ENCODE results near the gene OPRM1.

OPRM1 gene

DNA sequence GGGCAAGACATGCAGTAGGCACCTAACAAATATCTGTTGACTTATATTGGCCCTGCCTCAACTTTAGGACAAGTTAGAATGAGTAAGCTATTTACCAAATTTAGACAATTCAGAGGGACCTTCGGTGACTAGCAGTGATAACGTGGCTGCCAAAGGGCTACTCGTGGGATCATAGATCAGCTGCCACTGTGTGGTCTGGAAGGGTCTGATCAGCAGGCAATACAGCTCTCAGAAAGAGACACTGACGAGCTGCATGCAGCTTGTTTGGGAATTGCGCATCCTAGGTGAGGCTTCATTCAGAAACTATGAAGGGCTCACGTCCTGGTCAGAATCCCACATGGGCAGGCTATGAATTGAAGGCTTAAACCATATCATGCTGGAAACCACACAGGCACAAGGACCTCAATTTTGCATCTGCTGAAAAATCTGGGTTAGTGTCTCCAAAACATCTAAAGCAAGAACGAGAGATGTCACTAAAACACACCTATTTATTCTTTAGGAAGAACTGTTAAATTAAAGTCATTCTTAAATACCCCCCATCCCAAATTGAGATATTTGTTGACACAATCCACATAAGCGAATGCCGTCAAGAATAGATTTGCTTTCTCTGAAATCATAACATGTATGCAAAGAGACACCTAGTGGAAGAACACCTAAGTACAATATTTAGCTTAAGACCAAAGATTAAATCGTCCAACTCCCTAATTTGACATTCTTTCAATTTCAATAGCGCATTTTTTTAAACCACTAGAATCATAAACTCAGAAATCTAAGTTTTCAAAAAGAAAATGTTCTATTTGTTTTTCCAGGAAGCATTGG lies 238.0 kb downstream of the OPRM1 start:
- peaks cover 26 to 61% (median 37%) of the 10 kb centered on the region in 10 experiments for H3K4me1 ChIP-seq
- TF ChIP-seq Cebpa-rat (IDR thresholded peaks at IDR 0.05) = no peak
- H3K4me3 ChIP-seq = no peak overlapping the region
- H3K9me3 ChIP-seq (replicated peaks in 1 of 11) = peaks cover 0 to 10% (median 0%) of the 10 kb centered on the region in 11 experiments; a peak in 4 of 22 replicates
- no peaks in the 10 kb centered on the region for H3K27me3 ChIP-seq
- H3K36me3 ChIP-seq = peaks cover 0 to 70% (median 10%) of the 10 kb centered on the region in 11 experiments; a peak in 13 of 22 replicates
- H4K20me1 ChIP-seq = peaks cover 0 to 98% (median 27%) of the 10 kb centered on the region in 11 experiments; a peak in 12 of 22 replicates
- H3K9ac ChIP-seq = peak overlapping the region in 9 of 11 experiments; percentile 1 to 45 (median 34); a peak in 10 of 22 replicates
- peak overlapping the region in 10 of 11 experiments; percentile 4 to 60 (median 45); a peak in 18 of 22 replicates for H3K27ac ChIP-seq
- H3K4me2 ChIP-seq = peak overlapping the region; percentile 53 to 85 (median 69)

DNA sequence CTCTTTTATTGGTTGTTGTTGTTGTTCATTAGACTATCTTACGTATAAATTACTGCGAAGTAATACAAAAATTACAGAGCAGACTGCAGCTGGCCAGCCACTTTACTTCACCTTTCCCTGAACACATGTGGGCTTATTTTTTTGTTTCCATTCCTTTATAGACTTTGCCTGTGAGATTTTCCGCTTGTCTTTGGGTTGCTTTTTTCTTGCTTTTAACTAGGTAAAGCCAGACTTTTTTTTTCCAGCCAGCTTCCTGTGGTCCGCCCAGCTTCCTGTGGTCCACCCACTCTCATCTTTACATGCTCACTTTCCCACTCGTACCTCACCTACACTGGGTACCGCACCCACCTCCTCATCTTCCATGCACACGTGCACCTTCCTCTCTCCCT lies 238.6 kb downstream of the OPRM1 start:
- Histone ChIP-seq H3K27me3 (no peaks in the 10 kb centered on the region), H3K4me2 (peak overlapping the region; percentile 53 to 85 (median 69)), H3K36me3 (peaks cover 0 to 74% (median 16%) of the 10 kb centered on the region in 11 experiments; a peak in 13 of 22 replicates), H3K9ac (peak overlapping the region in 8 of 11 experiments; percentile 7 to 45 (median 32); a peak in 10 of 22 replicates), H3K4me3 (0 out of 20 replicates have a peak overlapping the region, but pooled peaks of 1 of the 10 experiments have one; percentile 23), H3K9me3 (replicated peaks in 1 of 11) (peaks cover 0 to 16% (median 5%) of the 10 kb centered on the region in 11 experiments; a peak in 4 of 22 replicates), H3K4me1 (peaks cover 26 to 61% (median 37%) of the 10 kb centered on the region in 10 experiments), H4K20me1 (peaks cover 0 to 99% (median 27%) of the 10 kb centered on the region in 11 experiments; a peak in 12 of 22 replicates), H3K27ac (peak overlapping the region in 8 of 11 experiments; percentile 7 to 60 (median 24); a peak in 11 of 22 replicates)
- TF ChIP-seq Cebpa-rat (IDR thresholded peaks at IDR 0.05) = no peak

DNA sequence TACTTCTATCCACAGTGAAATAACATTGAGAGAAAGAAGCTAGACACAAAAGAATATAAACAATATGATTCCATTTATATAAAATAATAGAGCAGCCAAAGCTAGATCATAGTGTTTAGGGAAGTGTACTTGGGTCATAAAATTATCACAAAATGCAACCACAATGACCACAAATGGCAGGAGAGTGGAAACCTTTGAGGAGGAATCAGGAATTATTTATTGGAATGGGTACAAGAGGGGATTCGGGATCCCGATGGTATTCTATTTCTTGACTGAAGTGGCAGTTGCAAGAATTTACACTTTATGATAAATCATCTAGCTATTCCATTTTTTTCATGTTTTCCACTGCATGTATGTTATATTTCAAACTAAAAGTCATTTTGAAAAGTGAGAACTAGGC lies 241.5 kb downstream of the OPRM1 start:
- Histone ChIP-seq H3K4me2 (no peak overlapping the region), H3K27ac (no peak overlapping the region), H3K9ac (no peak overlapping the region), H3K36me3 (peaks cover 0 to 75% (median 27%) of the 10 kb centered on the region in 11 experiments; a peak in 15 of 22 replicates), H3K9me3 (replicated peaks in 1 of 11) (peaks cover 3 to 25% (median 14%) of the 10 kb centered on the region in 11 experiments; a peak in 14 of 22 replicates), H4K20me1 (peaks cover 0 to 93% (median 27%) of the 10 kb centered on the region in 11 experiments; a peak in 12 of 22 replicates), H3K4me1 (peaks cover 17 to 50% (median 29%) of the 10 kb centered on the region in 10 experiments), H3K4me3 (no peak overlapping the region), H3K27me3 (no peaks in the 10 kb centered on the region)
- TF ChIP-seq Cebpa-rat (IDR thresholded peaks at IDR 0.05) = no peak

DNA sequence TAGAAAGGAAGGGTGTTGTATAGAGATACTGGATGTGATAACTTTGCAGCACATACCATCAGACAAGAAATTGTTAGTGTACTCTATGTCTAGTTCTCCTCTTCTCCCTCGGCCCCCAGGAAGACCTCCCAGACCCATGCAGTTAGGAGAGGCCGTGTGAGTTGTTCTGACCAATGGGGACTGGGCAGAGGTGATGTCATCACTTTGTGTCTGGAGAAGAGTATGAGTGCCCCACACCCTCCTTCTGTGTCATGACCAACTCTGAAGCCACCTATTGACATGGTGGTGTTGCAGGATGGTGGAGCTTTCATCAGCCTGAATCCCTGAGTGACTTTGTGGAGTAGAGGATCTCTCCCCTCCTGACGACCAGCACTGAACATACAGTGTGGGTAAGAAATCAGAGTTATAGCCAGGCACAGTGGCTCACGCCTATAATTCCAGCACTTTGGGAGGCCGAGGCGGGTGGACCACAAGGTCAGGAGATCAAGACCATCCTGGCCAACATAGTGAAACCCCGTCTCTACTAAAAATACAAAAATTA lies 245.3 kb downstream of the OPRM1 start:
- no peak overlapping the region for H3K9ac ChIP-seq
- no peak for TF ChIP-seq Cebpa-rat (IDR thresholded peaks at IDR 0.05)
- peaks cover 0 to 92% (median 60%) of the 10 kb centered on the region in 11 experiments; a peak in 18 of 22 replicates for H3K36me3 ChIP-seq
- H3K4me3 ChIP-seq = no peak overlapping the region
- H3K27ac ChIP-seq = no peak overlapping the region
- peaks cover 3 to 31% (median 16%) of the 10 kb centered on the region in 11 experiments; a peak in 14 of 22 replicates for H3K9me3 ChIP-seq (replicated peaks in 1 of 11)
- peaks cover 0 to 90% (median 16%) of the 10 kb centered on the region in 11 experiments; a peak in 11 of 22 replicates for H4K20me1 ChIP-seq
- H3K4me2 ChIP-seq = no peak overlapping the region
- no peaks in the 10 kb centered on the region for H3K27me3 ChIP-seq
- H3K4me1 ChIP-seq = peaks cover 0 to 19% (median 0%) of the 10 kb centered on the region in 10 experiments; a peak in 5 of 20 replicates

DNA sequence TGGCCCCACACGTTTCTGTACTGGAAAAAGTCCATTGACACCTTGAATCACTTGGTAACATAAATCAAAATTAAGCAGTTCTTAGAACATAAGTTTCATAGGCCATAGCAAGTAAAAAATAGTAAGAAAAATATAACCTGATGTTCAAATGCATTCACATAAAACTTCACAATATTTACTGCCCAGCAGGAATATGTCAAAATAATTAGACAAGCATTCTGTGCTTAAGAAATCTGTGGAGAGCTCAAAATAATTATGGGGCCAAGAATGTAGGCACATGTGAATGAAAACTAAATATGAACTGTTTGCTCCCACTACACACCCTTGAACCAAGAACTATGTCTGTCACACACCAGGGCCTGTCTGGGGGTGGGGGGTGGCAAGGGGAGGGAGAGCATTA lies 246.8 kb downstream of the OPRM1 start:
- peaks cover 5 to 41% (median 17%) of the 10 kb centered on the region in 11 experiments; a peak in 15 of 22 replicates for H3K9me3 ChIP-seq (replicated peaks in 1 of 11)
- peaks cover 0 to 90% (median 10%) of the 10 kb centered on the region in 11 experiments; a peak in 15 of 22 replicates for H4K20me1 ChIP-seq
- H3K4me1 ChIP-seq = peaks cover 0 to 17% (median 0%) of the 10 kb centered on the region in 10 experiments; a peak in 5 of 20 replicates
- peak overlapping the region in 2 of 11 experiments; percentile 8 to 46; a peak in 2 of 22 replicates for H3K4me2 ChIP-seq
- no peak overlapping the region; a peak in 1 of 22 replicates for H3K27ac ChIP-seq
- no peak for TF ChIP-seq Cebpa-rat (IDR thresholded peaks at IDR 0.05)
- peaks cover 0 to 91% (median 61%) of the 10 kb centered on the region in 11 experiments; a peak in 18 of 22 replicates for H3K36me3 ChIP-seq
- H3K9ac ChIP-seq = no peak overlapping the region
- H3K4me3 ChIP-seq = no peak overlapping the region
- no peaks in the 10 kb centered on the region for H3K27me3 ChIP-seq

DNA sequence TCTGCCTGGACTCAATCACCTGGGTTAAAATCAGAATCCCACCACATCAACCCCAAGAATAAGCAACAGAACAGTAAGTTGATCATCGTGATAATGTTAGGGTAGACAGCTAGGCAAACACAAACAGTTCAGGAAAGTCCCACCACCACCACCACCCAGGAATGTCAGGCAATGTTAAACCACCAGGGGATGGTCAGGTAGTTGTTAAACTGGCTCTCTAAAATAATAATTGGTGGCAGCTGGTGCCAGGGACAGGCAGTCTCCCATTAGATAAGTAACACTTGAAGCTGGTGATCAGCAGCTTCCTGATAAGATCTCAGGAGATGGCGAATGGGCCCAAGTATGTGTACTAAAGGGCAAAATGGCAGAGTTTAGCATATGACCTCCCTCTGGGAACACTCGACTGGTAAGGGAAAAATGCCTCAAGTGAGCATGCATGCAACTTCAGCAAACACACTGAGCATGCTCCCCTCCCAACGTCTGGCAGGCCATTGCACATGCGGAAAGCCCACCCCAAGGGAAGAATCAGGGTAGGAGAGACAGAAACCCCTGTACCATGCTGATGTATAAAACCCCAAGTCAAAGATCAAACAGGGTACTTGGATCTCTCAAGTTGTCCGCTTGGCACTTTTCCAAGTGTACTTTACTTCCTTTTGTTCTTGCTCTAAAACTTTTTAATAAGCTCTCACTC lies 250.9 kb downstream of the OPRM1 start:
- peaks cover 0 to 94% (median 34%) of the 10 kb centered on the region in 11 experiments; a peak in 16 of 22 replicates for H4K20me1 ChIP-seq
- H3K4me3 ChIP-seq = no peak overlapping the region
- H3K36me3 ChIP-seq = peaks cover 0 to 64% (median 39%) of the 10 kb centered on the region in 11 experiments; a peak in 17 of 22 replicates
- H3K27me3 ChIP-seq = no peaks in the 10 kb centered on the region
- no peak for TF ChIP-seq Cebpa-rat (IDR thresholded peaks at IDR 0.05)
- no peak overlapping the region for H3K27ac ChIP-seq
- peaks cover 0 to 28% (median 7%) of the 10 kb centered on the region in 11 experiments; a peak in 11 of 22 replicates for H3K9me3 ChIP-seq (replicated peaks in 1 of 11)
- no peak overlapping the region for H3K9ac ChIP-seq
- no peak overlapping the region for H3K4me2 ChIP-seq
- H3K4me1 ChIP-seq = peaks cover 0 to 39% (median 4%) of the 10 kb centered on the region in 10 experiments; a peak in 9 of 20 replicates

DNA sequence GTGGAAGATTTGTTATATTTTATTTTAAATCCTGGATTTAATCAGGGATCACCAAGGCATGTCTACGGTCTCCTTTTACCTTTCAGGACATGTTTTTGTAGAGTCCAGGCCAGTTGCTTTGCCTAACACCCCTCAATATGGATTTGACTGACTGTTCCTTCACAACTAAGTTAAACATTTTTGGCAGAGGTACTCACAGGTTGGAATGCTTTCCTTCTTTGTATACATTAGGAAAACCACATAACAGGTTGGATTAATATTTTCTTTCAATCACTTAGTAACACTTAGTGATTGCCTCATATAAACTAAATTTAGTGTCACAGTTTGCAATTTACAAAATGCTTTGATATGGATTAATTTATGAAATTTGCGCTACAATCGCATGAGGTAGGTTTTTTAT lies 253.0 kb downstream of the OPRM1 start:
- Histone ChIP-seq H3K27me3 (no peaks in the 10 kb centered on the region), H3K9ac (no peak overlapping the region), H4K20me1 (peaks cover 0 to 96% (median 52%) of the 10 kb centered on the region in 11 experiments; a peak in 17 of 22 replicates), H3K4me3 (no peak overlapping the region), H3K4me1 (peaks cover 0 to 46% (median 8%) of the 10 kb centered on the region in 10 experiments; a peak in 9 of 20 replicates), H3K4me2 (peak overlapping the region in 1 of 11 experiments; percentile 11; a peak in 2 of 22 replicates), H3K27ac (no peak overlapping the region), H3K36me3 (peaks cover 0 to 65% (median 22%) of the 10 kb centered on the region in 11 experiments; a peak in 12 of 22 replicates), H3K9me3 (replicated peaks in 1 of 11) (peaks cover 0 to 41% (median 7%) of the 10 kb centered on the region in 11 experiments; a peak in 10 of 22 replicates)
- no peak for TF ChIP-seq Cebpa-rat (IDR thresholded peaks at IDR 0.05)
